DND-41 (cell line): ENCODE measurements around the gene EMC7.

Experiments
- ATAC-seq: fragments of 200-7000 bp; cut with Tn5 transposase; 3 replicates; pipeline ENCODE4 v1.9.1; 2021; ENCODE audit warnings: low read depth; ENCODE audit not compliant: insufficient read depth
- DNase-seq: peaks from one replicate; pipeline ENCODE4 v3.0.0-alpha.2; 2020
- H2AFZ ChIP-seq: 2 replicates; pipeline ENCODE4 v1.6.0; 2012; ENCODE audit warnings: low read depth, low read length
- H3K27ac ChIP-seq: 2 replicates; pipeline ENCODE4 v1.5.1; 2012; ENCODE audit warnings: low read length, inconsistent platforms
- H3K27me3 ChIP-seq: fragments of 200-600 bp; sonication (generic); 2 replicates; pipeline ENCODE4 v1.6.0; 2012; ENCODE audit warnings: low read length, mild to moderate bottlenecking, inconsistent platforms; ENCODE audit not compliant: insufficient read depth, poor library complexity
- H3K36me3 ChIP-seq: 2 replicates; pipeline ENCODE4 v1.5.1; 2012; ENCODE audit warnings: low read length, inconsistent platforms; ENCODE audit not compliant: insufficient read depth
- H3K4me1 ChIP-seq: 2 replicates; pipeline ENCODE4 v1.5.1; 2012; ENCODE audit warnings: mild to moderate bottlenecking, low read length; ENCODE audit not compliant: insufficient read depth
- H3K4me2 ChIP-seq: 2 replicates; pipeline ENCODE4 v1.6.0; 2012; ENCODE audit warnings: mild to moderate bottlenecking, moderate library complexity, low read length, inconsistent platforms; ENCODE audit not compliant: insufficient read depth
- H3K4me3 ChIP-seq, 2 experiments: fragments of 200-600 bp in 1 of 2; shearing (Covaris generic) in 1 of 2; 2 replicates each; pipeline ENCODE4 v1.5.1; 2012 to 2016; ENCODE audit warnings: inconsistent platforms in 2 of 2, low read length in 2 of 2, mild to moderate bottlenecking in 2 of 2, low read depth in 1 of 2, moderate library complexity in 1 of 2
- H3K79me2 ChIP-seq: 2 replicates; pipeline ENCODE4 v1.6.0; 2012; ENCODE audit warnings: low read length, inconsistent platforms; ENCODE audit not compliant: insufficient read depth
- H3K9ac ChIP-seq: 2 replicates; pipeline ENCODE4 v1.6.0; 2012; ENCODE audit warnings: low read depth, mild to moderate bottlenecking, inconsistent platforms, low read length, moderate library complexity
- H3K9me3 ChIP-seq: 2 replicates; pipeline ENCODE4 v1.5.1; 2012; ENCODE audit warnings: low read length, moderate library complexity, mild to moderate bottlenecking, inconsistent platforms; ENCODE audit not compliant: insufficient read depth, severe bottlenecking
- H4K20me1 ChIP-seq: 2 replicates; pipeline ENCODE4 v1.6.0; 2012; ENCODE audit warnings: low read length; ENCODE audit not compliant: insufficient read depth
- CTCF ChIP-seq: IDR thresholded peaks from 2 replicates; pipeline ENCODE4 v1.5.1; 2012; ENCODE audit warnings: borderline replicate concordance, low read length, moderate library complexity, mild to moderate bottlenecking; ENCODE audit not compliant: poor library complexity, severe bottlenecking; ENCODE audit errors: extremely low read depth
- EZH2 ChIP-seq: IDR thresholded peaks from 3 replicates; pipeline ENCODE4 v1.6.1; 2012; ENCODE audit warnings: borderline replicate concordance, low read depth, mild to moderate bottlenecking, moderate library complexity, low read length, inconsistent platforms; ENCODE audit not compliant: severe bottlenecking

EMC7 gene

GRCh38 chr15:34076785-34077184 is 24.9 kb downstream of the EMC7 start:
- Histone ChIP-seq H3K27me3 (no peaks in the 10 kb centered on the region), H3K4me2 (no peak overlapping the region), H2AFZ (no peak overlapping the region), H3K9ac (no peak overlapping the region), H3K79me2 (no peaks in the 10 kb centered on the region), H3K4me3 (no peak overlapping the region), H3K9me3 (no peaks in the 10 kb centered on the region), H4K20me1 (no peaks in the 10 kb centered on the region), H3K4me1 (no peaks in the 10 kb centered on the region), H3K27ac (no peak overlapping the region), H3K36me3 (no peaks in the 10 kb centered on the region)
- TF ChIP-seq CTCF: no peak
- TF ChIP-seq EZH2: no peak
- DNase-seq (no peak), ATAC-seq (no peak)

DNA sequence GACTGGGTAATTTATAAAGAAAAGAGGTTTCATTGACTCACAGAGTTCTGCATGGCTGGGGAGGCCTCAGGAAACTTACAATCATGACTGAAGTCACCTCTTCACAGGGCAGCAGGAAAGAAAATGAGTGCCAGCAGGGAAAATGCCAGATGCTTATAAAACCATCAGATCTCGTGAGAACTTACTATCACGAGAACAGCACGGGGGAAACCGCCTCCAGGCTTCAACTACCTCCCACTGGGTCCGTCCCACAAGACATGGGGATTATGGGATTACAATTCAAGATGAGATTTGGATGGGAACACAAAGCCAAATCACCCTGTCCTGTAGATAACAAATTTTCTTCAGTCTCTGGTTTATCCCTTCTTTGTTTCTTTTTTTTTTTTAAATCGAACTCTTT is 31.7 kb downstream of the EMC7 start:
- Histone ChIP-seq H2AFZ (no peak overlapping the region), H3K36me3 (no peaks in the 10 kb centered on the region), H3K27ac (no peak overlapping the region), H3K4me2 (no peak overlapping the region), H3K27me3 (no peaks in the 10 kb centered on the region), H3K9ac (no peak overlapping the region), H3K4me1 (no peaks in the 10 kb centered on the region), H3K9me3 (no peaks in the 10 kb centered on the region), H4K20me1 (no peaks in the 10 kb centered on the region), H3K4me3 (no peak overlapping the region), H3K79me2 (no peaks in the 10 kb centered on the region)
- ATAC-seq (no peak), DNase-seq (no peak)
- TF ChIP-seq EZH2: no peak
- no peak for TF ChIP-seq CTCF

GRCh38 chr15:34065941-34066340 is 35.7 kb downstream of the EMC7 start:
- no peak overlapping the region for H3K4me2 ChIP-seq
- no peaks in the 10 kb centered on the region for H3K27me3 ChIP-seq
- no peak overlapping the region for H3K27ac ChIP-seq
- H3K9ac ChIP-seq: no peak overlapping the region
- H3K9me3 ChIP-seq: no peaks in the 10 kb centered on the region
- H3K36me3 ChIP-seq: no peaks in the 10 kb centered on the region
- H3K4me3 ChIP-seq: no peak overlapping the region
- H3K4me1 ChIP-seq: no peaks in the 10 kb centered on the region
- no peak overlapping the region for H2AFZ ChIP-seq
- H3K79me2 ChIP-seq: no peaks in the 10 kb centered on the region
- no peak for ATAC-seq
- no peaks in the 10 kb centered on the region for H4K20me1 ChIP-seq
- DNase-seq: no peak
- TF ChIP-seq EZH2 (no peak), CTCF (no peak)

DNA sequence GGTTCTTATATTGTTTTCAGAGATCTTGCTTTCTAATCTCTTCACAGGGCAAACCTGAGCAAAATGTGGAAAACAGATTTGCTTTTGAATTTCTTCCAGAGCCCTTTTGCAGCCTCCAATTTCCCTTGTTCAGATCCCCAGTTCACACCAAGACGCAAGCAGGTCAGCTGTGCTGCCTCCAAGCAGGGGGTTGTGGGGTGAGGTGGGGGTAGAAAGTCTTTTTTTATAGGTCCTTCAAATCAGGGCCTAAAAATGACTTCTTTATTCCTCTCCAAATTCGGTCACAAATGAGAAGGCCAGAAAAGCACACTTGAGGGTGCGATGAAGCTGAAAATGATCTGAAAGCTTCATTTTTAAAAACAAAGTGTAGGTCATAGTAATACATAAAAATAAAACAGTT is 36.4 kb downstream of the EMC7 start:
- H3K27ac ChIP-seq: no peak overlapping the region
- H3K9ac ChIP-seq: no peak overlapping the region
- H3K79me2 ChIP-seq: no peaks in the 10 kb centered on the region
- ATAC-seq (no peak), DNase-seq (no peak)
- H3K27me3 ChIP-seq: no peaks in the 10 kb centered on the region
- no peaks in the 10 kb centered on the region for H3K9me3 ChIP-seq
- no peaks in the 10 kb centered on the region for H3K4me1 ChIP-seq
- H2AFZ ChIP-seq: no peak overlapping the region
- no peaks in the 10 kb centered on the region for H3K36me3 ChIP-seq
- no peaks in the 10 kb centered on the region for H4K20me1 ChIP-seq
- H3K4me2 ChIP-seq: no peak overlapping the region
- TF ChIP-seq CTCF (no peak), EZH2 (no peak)
- H3K4me3 ChIP-seq: no peak overlapping the region
